K562 (cell line): ENCODE results near the gene ADARB2. TPM values are rescaled to one million over a fixed set of nuclear protein-coding genes. Genes with fewer than 3 reads are reported as not detected.

ENCODE experiments used
- ATAC-seq: fragments of 200-7000 bp; cut with Tn5 transposase; 3 replicates; pipeline ENCODE4 v1.9.1; 2020; ENCODE audit warnings: moderate library complexity
- BruUV-seq: library from RNA; stranded (reverse); fragments of 400-500 nt; replicated peaks from 2 replicates; lab custom pipeline; 2021; lab: Mats Ljungman, UMichigan
- CTCF ChIA-PET: fragments of 300-600 bp; formaldehyde crosslinking; extraction: SDS; loops from one replicate; lab custom pipeline; 2021; ENCODE audit warnings: low intra/inter-chr PET ratio; lab: Yijun Ruan, JAX
- POLR2A ChIA-PET: fragments of 300-600, 350-650 bp; sonication (Branson Sonifier 250); formaldehyde crosslinking; extraction: SDS; loops from one replicate; lab custom pipeline; 2021; ENCODE audit warnings: antibody characterized with exemption, inconsistent platforms; lab: Yijun Ruan, JAX
- DNase-seq, 4 experiments: peaks; one replicate each; pipeline versions ENCODE4 v3.0.0 to v3.0.0-alpha.2; 2011 to 2018; ENCODE audit warnings: low spot score in 3 of 4, mixed read lengths in 3 of 4; ENCODE audit errors: extremely low read depth in 1 of 4
- FAIRE-seq: peaks from 2 replicates; lab custom pipeline; 2011; peaks lifted over from hg19 to GRCh38; lab: Jason Lieb, UNC
- H2AFZ ChIP-seq: 2 replicates; pipeline ENCODE4 v1.6.0; 2011; ENCODE audit warnings: low read depth, low read length, control low read depth, inconsistent platforms
- H3K27ac ChIP-seq: fragments of 200-600 bp; 3 replicates; pipeline ENCODE4 v1.8.0; 2011; ENCODE audit warnings: low read depth, mild to moderate bottlenecking, control low read depth, inconsistent platforms, low read length, moderate library complexity, mixed read lengths; ENCODE audit errors: extremely low read depth
- H3K27me3 ChIP-seq, 2 experiments: fragments of 300-600 bp in 1 of 2; 2 replicates in 1 of 2; 3 replicates in 1 of 2; pipeline versions ENCODE4 v1.6.0 to v1.8.0; 2011; ENCODE audit warnings: inconsistent platforms in 2 of 2, low read length in 2 of 2, mild to moderate bottlenecking in 1 of 2, mixed read lengths in 1 of 2, moderate library complexity in 1 of 2; ENCODE audit not compliant: control insufficient read depth in 2 of 2, insufficient read depth in 2 of 2
- H3K36me3 ChIP-seq: fragments of 300-600 bp; 3 replicates; pipeline ENCODE4 v1.8.0; 2011; ENCODE audit warnings: mild to moderate bottlenecking, low read length, inconsistent platforms; ENCODE audit not compliant: control insufficient read depth, insufficient read depth
- H3K4me1 ChIP-seq, 2 experiments: fragments of 200-600 bp in 1 of 2; replicated peaks in 1 of 2; 2 replicates in 1 of 2; 3 replicates in 1 of 2; pipeline versions ENCODE4 v1.5.1 to v1.8.0; 2011; ENCODE audit warnings: inconsistent platforms in 2 of 2, low read length in 2 of 2, mild to moderate bottlenecking in 1 of 2, mixed read lengths in 1 of 2, moderate library complexity in 1 of 2; ENCODE audit not compliant: control insufficient read depth in 2 of 2, insufficient read depth in 2 of 2
- H3K4me2 ChIP-seq: 2 replicates; pipeline ENCODE4 v1.6.1; 2011; ENCODE audit warnings: low read length, control low read depth, inconsistent platforms, mixed read lengths; ENCODE audit not compliant: insufficient read depth
- H3K4me3 ChIP-seq: fragments of 200-600 bp; sonication (generic), shearing (Covaris generic); 2 replicates; pipeline ENCODE4 v1.5.1; 2016; ENCODE audit warnings: control low read depth, inconsistent platforms
- H3K79me2 ChIP-seq: fragments of 200-600 bp; 3 replicates; pipeline ENCODE4 v1.8.0; 2011; ENCODE audit warnings: low read length, inconsistent platforms; ENCODE audit not compliant: control insufficient read depth, insufficient read depth
- H3K9ac ChIP-seq, 2 experiments: 2 replicates each; pipeline versions ENCODE4 v1.6.0 to v1.6.1; 2011; ENCODE audit warnings: low read depth in 2 of 2, low read length in 2 of 2, control low read depth in 1 of 2, inconsistent platforms in 1 of 2, mild to moderate bottlenecking in 1 of 2, mixed read lengths in 1 of 2; ENCODE audit not compliant: insufficient read depth in 1 of 2
- H3K9me1 ChIP-seq: one replicate; pipeline ENCODE4 v1.6.0; 2011; ENCODE audit warnings: inconsistent platforms, mild to moderate bottlenecking, low read length, moderate library complexity; ENCODE audit not compliant: control insufficient read depth, insufficient read depth
- H3K9me3 ChIP-seq: replicated peaks from 2 replicates; pipeline ENCODE4 v1.5.1; 2011; ENCODE audit warnings: low read depth, low read length, inconsistent platforms; ENCODE audit not compliant: control insufficient read depth, insufficient read depth
- H4K20me1 ChIP-seq: replicated peaks from 2 replicates; pipeline ENCODE4 v1.6.1; 2011; ENCODE audit warnings: low read length, inconsistent platforms, mixed read lengths; ENCODE audit not compliant: control insufficient read depth, insufficient read depth
- BCL6 ChIP-seq: fragments of 250-450 bp; sonication (Bioruptor Pico); IDR thresholded peaks from 2 replicates; pipeline ENCODE4 v1.4.0; 2020
- KDM5B ChIP-seq: fragments of 200-600 bp; sonication (generic); IDR thresholded peaks from 2 replicates; pipeline ENCODE4 v1.6.1; 2012; ENCODE audit warnings: low read depth, mild to moderate bottlenecking, moderate library complexity, low read length, control low read depth, inconsistent platforms; ENCODE audit not compliant: insufficient replicate concordance
- LEF1 ChIP-seq: fragments of 450-650 bp; IDR thresholded peaks from 2 replicates; pipeline ENCODE4 v1.6.1; 2016; ENCODE audit warnings: mild to moderate bottlenecking
- MEF2D ChIP-seq: conservative IDR thresholded peaks from 2 replicates; pipeline ENCODE4 v1.6.1; 2016; ENCODE audit warnings: low read depth, missing genetic modification characterization, missing compliant biosample characterization
- NCOA4 ChIP-seq: fragments of 450-650 bp; IDR thresholded peaks from 2 replicates; pipeline ENCODE4 v1.6.1; 2018; ENCODE audit warnings: mild to moderate bottlenecking; ENCODE audit not compliant: partially characterized antibody
- SIN3A ChIP-seq, 2 experiments: fragments of 150-350 bp in 1 of 2; IDR thresholded peaks; 2 replicates each; pipeline ENCODE4 v1.6.1; 2011 to 2016; ENCODE audit warnings: borderline replicate concordance in 2 of 2, low read depth in 2 of 2, low read length in 2 of 2, mild to moderate bottlenecking in 2 of 2, moderate library complexity in 2 of 2; ENCODE audit not compliant: control insufficient read depth in 1 of 2
- WGBS: fragments of 100-300 bp; shearing (Covaris generic); methylation state at CpG from one replicate; pipeline ENCODE4 v1.1.6; 2016; ENCODE audit warnings: low coverage, mixed read lengths; ENCODE audit not compliant: insufficient coverage; ENCODE audit errors: missing lambda C conversion rate; 5-methylcytosine and 5-hydroxymethylcytosine counted together
- in situ Hi-C: fragments of 300-500 bp; cut with MboI; formaldehyde crosslinking; loops from 4 replicates; pipeline ENCODE4 v1.15.0; 2018; ENCODE audit warnings: inconsistent platforms, mixed read lengths
- intact Hi-C: fragments of 100-400 bp; cut with micrococcal nuclease; formaldehyde crosslinking; loops from 2 replicates; pipeline ENCODE4 v1.14.2; 2022
- polyA plus RNA-seq, 8 experiments: library from polyadenylated mRNA; depleted of rRNA in 4 of 8; stranded (reverse) in 5 of 8; unstranded in 3 of 8; fragments of >200 nt; fragmentation: Nextera tagmentation in 2 of 8; fragmentation: Illumina TruSeq in 1 of 8; extraction: Ambion mirVana in 2 of 8; extraction: Trizol in 1 of 8; gene quantifications; 2 replicates each; pipeline versions ENCODE4 v1.2.1 to v1.2.3, GENCODE V29; 2011 to 2014; ENCODE audit warnings: inconsistent platforms in 1 of 8, missing spikeins in 1 of 8
- total RNA-seq, 7 experiments: library from RNA; depleted of rRNA in 6 of 7; stranded (reverse); fragments of >200 nt in 6 of 7; fragmentation: Illumina TruSeq in 2 of 7; extraction: Trizol in 2 of 7; gene quantifications; 2 replicates each; pipeline versions ENCODE4 v1.2.1 to v1.2.3, GENCODE V29; 2011 to 2021; ENCODE audit warnings: low replicate concordance in 1 of 7
- TF ChIP-seq, protein P1 (sequence below): fragments of 250-450 bp; sonication (Bioruptor Pico); IDR thresholded peaks from 2 replicates; pipeline ENCODE4 v1.5.0; 2020; ENCODE audit warnings: mild to moderate bottlenecking, borderline replicate concordance

ADARB2 gene
- total and polyA plus RNA-seq, 9 of the 15 experiments (the other 6 are each of a cell fraction or from before 2014, with no cell fraction given), result not detected

DNA sequence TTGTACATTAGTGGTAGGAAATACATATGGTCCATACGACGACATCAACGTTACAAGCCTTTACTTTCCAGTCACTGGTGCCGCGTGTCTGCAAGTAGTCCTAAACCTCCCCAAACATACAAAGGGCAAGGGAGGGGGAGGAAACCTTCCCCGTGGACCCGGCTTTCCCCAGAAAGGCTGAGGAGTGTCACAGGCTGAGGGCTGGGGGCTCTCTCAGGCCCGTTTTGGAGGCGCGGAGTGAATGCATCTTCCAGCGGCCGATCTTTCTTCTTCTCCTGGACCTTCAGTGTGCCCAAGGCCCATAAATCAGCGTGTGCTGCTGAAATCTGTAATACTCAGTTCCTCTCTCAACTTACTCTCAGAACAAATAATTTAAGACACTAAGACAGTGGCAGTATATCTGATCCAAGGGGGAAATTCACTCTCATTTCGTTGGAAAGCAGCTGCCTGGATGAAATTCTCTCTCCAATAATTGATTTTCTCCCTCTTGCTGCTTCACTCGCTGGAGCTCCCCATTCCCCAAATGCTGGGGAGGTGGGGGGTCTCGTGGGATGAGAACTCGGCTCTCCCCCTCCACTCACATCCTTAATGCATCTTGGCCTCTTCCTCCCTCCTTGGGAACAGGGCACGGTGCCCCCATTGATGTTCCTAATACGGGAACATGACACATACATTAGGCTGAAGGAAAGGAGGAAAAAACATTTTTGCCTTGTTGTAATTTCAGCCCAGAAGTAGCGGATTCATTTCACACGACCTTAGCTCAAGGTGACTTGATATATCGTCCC, 126.1 kb downstream of the ADARB2 start:
- Histone ChIP-seq H3K36me3 (no peaks in the 10 kb centered on the region), H3K9me1 (no peaks in the 10 kb centered on the region), H2AFZ (no peak overlapping the region), H3K79me2 (no peaks in the 10 kb centered on the region), H3K4me3 (no peak overlapping the region), H4K20me1 (no peaks in the 10 kb centered on the region), H3K4me1 (peaks cover 0 to 6% of the 10 kb centered on the region in 2 experiments; a peak in 3 of 5 replicates), H3K27ac (no peak overlapping the region), H3K9me3 (no peaks in the 10 kb centered on the region), H3K9ac (no peak overlapping the region), H3K27me3 (peaks cover 7 to 60% of the 10 kb centered on the region in 2 experiments; a peak in 4 of 5 replicates), H3K4me2 (no peak overlapping the region)
- FAIRE-seq (no peak), ATAC-seq (no peak), DNase-seq (no peak)
- TF ChIP-seq NCOA4 (no peak), BCL6 (no peak), LEF1 (no peak), KDM5B (no peak), MEF2D (tag) (no peak), SIN3A (IDR thresholded peaks at IDR 0.05; ENCODE audit: borderline replicate concordance in 2 of 2, control insufficient read depth in 1 of 2, low read depth in 2 of 2, low read length in 2 of 2) (no peak)
- TF ChIP-seq, protein P1, sequence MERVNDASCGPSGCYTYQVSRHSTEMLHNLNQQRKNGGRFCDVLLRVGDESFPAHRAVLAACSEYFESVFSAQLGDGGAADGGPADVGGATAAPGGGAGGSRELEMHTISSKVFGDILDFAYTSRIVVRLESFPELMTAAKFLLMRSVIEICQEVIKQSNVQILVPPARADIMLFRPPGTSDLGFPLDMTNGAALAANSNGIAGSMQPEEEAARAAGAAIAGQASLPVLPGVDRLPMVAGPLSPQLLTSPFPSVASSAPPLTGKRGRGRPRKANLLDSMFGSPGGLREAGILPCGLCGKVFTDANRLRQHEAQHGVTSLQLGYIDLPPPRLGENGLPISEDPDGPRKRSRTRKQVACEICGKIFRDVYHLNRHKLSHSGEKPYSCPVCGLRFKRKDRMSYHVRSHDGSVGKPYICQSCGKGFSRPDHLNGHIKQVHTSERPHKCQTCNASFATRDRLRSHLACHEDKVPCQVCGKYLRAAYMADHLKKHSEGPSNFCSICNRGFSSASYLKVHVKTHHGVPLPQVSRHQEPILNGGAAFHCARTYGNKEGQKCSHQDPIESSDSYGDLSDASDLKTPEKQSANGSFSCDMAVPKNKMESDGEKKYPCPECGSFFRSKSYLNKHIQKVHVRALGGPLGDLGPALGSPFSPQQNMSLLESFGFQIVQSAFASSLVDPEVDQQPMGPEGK, result no peak
- intact Hi-C loops, result no loop called here
- no TSS peak for BruUV-seq
- WGBS, result 8% methylated on average over 20 of the region's 22 CpGs
- CTCF ChIA-PET, result no interaction called here
- in situ Hi-C loops, result no loop called here
- POLR2A ChIA-PET, result interaction anchor here (0.5 kb wide), 1 partner anchor 946 kb away, joined by 3 read pairs; no protein-coding TSS in a partner anchor
